ENCODE results near the gene CELF2. TPM values are rescaled to one million over a fixed set of nuclear protein-coding genes. Genes with fewer than 3 reads are reported as not detected.

The CELF2 gene
- total and polyA plus RNA-seq, 9 of the 15 experiments (the other 6 are each of a cell fraction or from before 2014, with no cell fraction given), result 4.0 to 20.3 (median 11.1) TPM

- no peak overlapping the region for H3K4me3 ChIP-seq
- no peaks in the 10 kb centered on the region for H3K36me3 ChIP-seq (ENCODE audit: control insufficient read depth, insufficient read depth, low read length)
- FAIRE-seq (no peak), ATAC-seq (no peak), DNase-seq (ENCODE audit: extremely low read depth in 1 of 4, low spot score in 3 of 4) (no peak)
- ChIA-PET POLR2A (interaction anchor here (0.6 kb wide), 1 partner anchor 18 kb away, joined by 3 read pairs; no protein-coding TSS in a partner anchor), CTCF (ENCODE audit: low intra/inter-chr PET ratio) (no interaction called here)
- H3K4me2 ChIP-seq (ENCODE audit: insufficient read depth, low read length), result no peak overlapping the region
- H3K79me2 ChIP-seq (ENCODE audit: control insufficient read depth, insufficient read depth, low read length), result no peaks in the 10 kb centered on the region
- BruUV-seq (replicated peaks), result no TSS peak
- peaks cover 15 to 32% of the 10 kb centered on the region in 2 experiments; a peak in 4 of 5 replicates for H3K27me3 ChIP-seq (ENCODE audit: control insufficient read depth in 2 of 2, insufficient read depth in 2 of 2, low read length in 2 of 2)
- intact Hi-C loops (cut with micrococcal nuclease), result no loop called here
- no peak overlapping the region for H3K9ac ChIP-seq (ENCODE audit: insufficient read depth in 1 of 2, low read depth in 2 of 2, low read length in 2 of 2)
- H3K9me3 ChIP-seq (replicated peaks; ENCODE audit: control insufficient read depth, insufficient read depth, low read depth, low read length), result no peaks in the 10 kb centered on the region
- H4K20me1 ChIP-seq (replicated peaks; ENCODE audit: control insufficient read depth, insufficient read depth, low read length), result no peaks in the 10 kb centered on the region
- in situ Hi-C loops (cut with MboI), result no loop called here
- TF ChIP-seq HNRNPK (IDR thresholded peaks at IDR 0.05; ENCODE audit: low read depth, low read length, poor library complexity, severe bottlenecking) (no peak), SLC30A9 (CRISPR knock-in tag; IDR thresholded peaks at IDR 0.05) (no peak), MCM2 (IDR thresholded peaks at IDR 0.05; ENCODE audit: low read depth) (no peak), C11orf30 (IDR thresholded peaks at IDR 0.05; ENCODE audit: low read depth) (no peak), L3MBTL2 (IDR thresholded peaks at IDR 0.05) (no peak), MBD2 (IDR thresholded peaks at IDR 0.05; ENCODE audit: borderline replicate concordance, low read depth) (no peak), CEBPG (CRISPR knock-in tag; IDR thresholded peaks at IDR 0.05) (no peak), CEBPG (tag; conservative IDR thresholded peaks at IDR 0.05 in 1 of 2, IDR thresholded peaks at IDR 0.05 in 1 of 2) (no peak), SMC3 (conservative IDR thresholded peaks at IDR 0.05; ENCODE audit: insufficient read depth, low read depth, low read length) (no peak), RBM17 (IDR thresholded peaks at IDR 0.05; ENCODE audit: borderline replicate concordance, low read depth, low read length) (no peak), KDM2B (CRISPR knock-in tag; IDR thresholded peaks at IDR 0.05) (no peak), ZNF124 (CRISPR knock-in tag; IDR thresholded peaks at IDR 0.05) (no peak), MNT (conservative IDR thresholded peaks at IDR 0.05) (no peak), FOXM1 (IDR thresholded peaks at IDR 0.05; ENCODE audit: low read depth) (no peak), FOXM1 (CRISPR knock-in tag; IDR thresholded peaks at IDR 0.05; ENCODE audit: low read depth) (no peak), PHTF2 (CRISPR knock-in tag; IDR thresholded peaks at IDR 0.05) (no peak), SRSF3 (IDR thresholded peaks at IDR 0.05; ENCODE audit: insufficient read depth, low read length) (no peak), BRF1 (IDR thresholded peaks at IDR 0.05; ENCODE audit: borderline replicate concordance, extremely low read depth, insufficient read length) (no peak), POLR2A (conservative IDR thresholded peaks at IDR 0.05) (no peak)
- H3K9me1 ChIP-seq (ENCODE audit: control insufficient read depth, insufficient read depth, low read length), result no peaks in the 10 kb centered on the region
- H2AFZ ChIP-seq (ENCODE audit: low read depth, low read length), result no peak overlapping the region
- no peak overlapping the region for H3K27ac ChIP-seq (ENCODE audit: extremely low read depth, low read depth, low read length)
- H3K4me1 ChIP-seq (replicated peaks in 1 of 2; ENCODE audit: control insufficient read depth in 2 of 2, insufficient read depth in 2 of 2, low read length in 2 of 2), result peaks cover 0 to 13% of the 10 kb centered on the region in 2 experiments; a peak in 2 of 5 replicates
- WGBS (ENCODE audit: insufficient coverage, low coverage, missing lambda C conversion rate), result 3% methylated on average over 3 of the region's 3 CpGs
Measured at GRCh38 chr10:11013836-11014235, 3.8 kb upstream of the CELF2 start.

All from K562 (cell line).